GM12878 (cell line): ENCODE measurements around the gene LRRC74B.

ENCODE experiments used
- ZNF274 ChIP-seq: IDR thresholded peaks from one replicate; pipeline ENCODE4 v1.8.0; 2011; ENCODE audit not compliant: insufficient read length, insufficient read depth
- TF ChIP-seq, protein P1 (sequence below): IDR thresholded peaks from 2 replicates; pipeline ENCODE4 v1.6.1; 2012; ENCODE audit warnings: low read length, inconsistent platforms
- TF ChIP-seq, protein P2 (sequence below), 3 experiments: IDR thresholded peaks in 2 of 3; conservative IDR thresholded peaks in 1 of 3; 2 replicates each; pipeline ENCODE4 v1.5.1; 2011; ENCODE audit warnings: low read depth in 3 of 3, low read length in 3 of 3, mild to moderate bottlenecking in 3 of 3, control low read depth in 2 of 3, moderate library complexity in 2 of 3, inconsistent platforms in 1 of 3, mixed read lengths in 1 of 3; ENCODE audit not compliant: control insufficient read depth in 2 of 3, insufficient read depth in 1 of 3; ENCODE audit errors: extremely low read depth in 1 of 3

DNA sequence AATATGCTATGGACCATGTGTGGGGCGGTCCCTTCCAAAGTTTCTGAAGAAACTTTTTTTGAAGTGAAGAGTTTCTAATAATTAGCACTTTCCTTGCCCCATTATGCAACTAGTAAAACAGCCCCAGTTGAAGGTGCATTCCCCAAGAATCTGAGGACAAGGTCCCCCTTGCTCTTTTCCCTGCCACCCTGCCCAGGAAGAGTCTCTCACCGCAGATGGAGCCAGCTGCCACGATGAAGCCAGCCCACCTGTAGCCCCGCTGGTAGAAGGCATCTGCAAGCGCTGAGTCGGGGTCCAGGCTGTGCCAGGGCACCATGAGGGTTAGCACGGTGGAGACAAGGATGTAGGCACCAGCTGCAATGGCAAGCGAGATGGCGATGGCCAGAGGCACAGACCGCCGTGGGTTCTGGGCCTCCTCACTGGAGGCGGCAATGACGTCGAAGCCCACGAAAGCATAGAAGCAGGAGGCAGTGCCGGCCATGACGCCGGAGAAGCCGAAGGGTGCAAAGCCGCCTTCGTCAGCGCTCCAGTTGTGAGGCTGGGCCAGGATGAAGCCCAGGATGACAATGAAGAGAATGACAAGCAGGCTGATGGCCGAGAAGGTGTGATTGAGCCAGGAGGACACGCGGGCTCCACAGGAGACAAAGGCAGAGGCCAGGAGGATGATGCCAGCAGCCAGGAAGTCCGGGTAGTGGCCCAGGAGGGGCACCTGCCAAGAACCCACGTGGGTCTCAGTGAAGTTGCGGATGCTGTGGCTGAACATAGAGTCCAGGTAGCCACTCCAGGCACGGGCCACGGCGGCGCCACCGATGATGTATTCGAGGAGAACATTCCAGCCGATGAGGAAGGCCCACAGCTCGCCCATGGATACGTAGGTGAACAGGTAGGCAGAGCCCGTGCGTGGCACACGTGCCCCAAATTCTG, 14.9 kb upstream of the LRRC74B start:
- TF ChIP-seq, protein P1, sequence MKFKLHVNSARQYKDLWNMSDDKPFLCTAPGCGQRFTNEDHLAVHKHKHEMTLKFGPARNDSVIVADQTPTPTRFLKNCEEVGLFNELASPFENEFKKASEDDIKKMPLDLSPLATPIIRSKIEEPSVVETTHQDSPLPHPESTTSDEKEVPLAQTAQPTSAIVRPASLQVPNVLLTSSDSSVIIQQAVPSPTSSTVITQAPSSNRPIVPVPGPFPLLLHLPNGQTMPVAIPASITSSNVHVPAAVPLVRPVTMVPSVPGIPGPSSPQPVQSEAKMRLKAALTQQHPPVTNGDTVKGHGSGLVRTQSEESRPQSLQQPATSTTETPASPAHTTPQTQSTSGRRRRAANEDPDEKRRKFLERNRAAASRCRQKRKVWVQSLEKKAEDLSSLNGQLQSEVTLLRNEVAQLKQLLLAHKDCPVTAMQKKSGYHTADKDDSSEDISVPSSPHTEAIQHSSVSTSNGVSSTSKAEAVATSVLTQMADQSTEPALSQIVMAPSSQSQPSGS, result no peak
- TF ChIP-seq ZNF274, result no peak
- TF ChIP-seq, protein P2, sequence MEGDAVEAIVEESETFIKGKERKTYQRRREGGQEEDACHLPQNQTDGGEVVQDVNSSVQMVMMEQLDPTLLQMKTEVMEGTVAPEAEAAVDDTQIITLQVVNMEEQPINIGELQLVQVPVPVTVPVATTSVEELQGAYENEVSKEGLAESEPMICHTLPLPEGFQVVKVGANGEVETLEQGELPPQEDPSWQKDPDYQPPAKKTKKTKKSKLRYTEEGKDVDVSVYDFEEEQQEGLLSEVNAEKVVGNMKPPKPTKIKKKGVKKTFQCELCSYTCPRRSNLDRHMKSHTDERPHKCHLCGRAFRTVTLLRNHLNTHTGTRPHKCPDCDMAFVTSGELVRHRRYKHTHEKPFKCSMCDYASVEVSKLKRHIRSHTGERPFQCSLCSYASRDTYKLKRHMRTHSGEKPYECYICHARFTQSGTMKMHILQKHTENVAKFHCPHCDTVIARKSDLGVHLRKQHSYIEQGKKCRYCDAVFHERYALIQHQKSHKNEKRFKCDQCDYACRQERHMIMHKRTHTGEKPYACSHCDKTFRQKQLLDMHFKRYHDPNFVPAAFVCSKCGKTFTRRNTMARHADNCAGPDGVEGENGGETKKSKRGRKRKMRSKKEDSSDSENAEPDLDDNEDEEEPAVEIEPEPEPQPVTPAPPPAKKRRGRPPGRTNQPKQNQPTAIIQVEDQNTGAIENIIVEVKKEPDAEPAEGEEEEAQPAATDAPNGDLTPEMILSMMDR (IDR thresholded peaks at IDR 0.05 in 2 of 3, conservative IDR thresholded peaks at IDR 0.05 in 1 of 3; ENCODE audit: control insufficient read depth in 2 of 3, extremely low read depth in 1 of 3, insufficient read depth in 1 of 3, low read depth in 3 of 3, low read length in 3 of 3), result no peak
